Measurements from ENCODE around the gene PDCD2L.
"Not testable (repeated sequence)": the region's sequence is repeated elsewhere in the genome, so short reads cannot be mapped to it uniquely, and the experiment has no call there.

The PDCD2L gene

GRCh38 chr19:34404109-34404909 is at the start of gene PDCD2L:
TSS of gene PDCD2L (plus strand) at chr19:34404399. CDS start at chr19:34404431, 32 bp downstream.
- DNase-seq = peak; percentile 96

- DNase-seq = no peak
Measured at GRCh38 chr19:34355201-34355600, 49.0 kb upstream of the PDCD2L start.

- DNase-seq = no peak
Measured at GRCh38 chr19:34356875-34357274, 47.3 kb upstream of the PDCD2L start.

GRCh38 chr19:34357431-34357830 is 46.8 kb upstream of the PDCD2L start:
- DNase-seq = no peak

GRCh38 chr19:34359140-34359953 is 44.9 kb upstream of the PDCD2L start:
- peak; percentile 98 for DNase-seq

GRCh38 chr19:34359954-34360315 is 44.3 kb upstream of the PDCD2L start:
- no peak for DNase-seq

- no peak for DNase-seq
Measured at GRCh38 chr19:34360354-34360909, 43.8 kb upstream of the PDCD2L start.

- no peak for DNase-seq
Measured at GRCh38 chr19:34362679-34363069, 41.5 kb upstream of the PDCD2L start.

GRCh38 chr19:34363094-34363493 is 41.1 kb upstream of the PDCD2L start:
- no peak for DNase-seq

- no peak for DNase-seq
Measured at GRCh38 chr19:34363930-34364329, 40.3 kb upstream of the PDCD2L start.

- no peak for DNase-seq
Measured at GRCh38 chr19:34364462-34364829, 39.8 kb upstream of the PDCD2L start.

GRCh38 chr19:34364830-34365462 is 39.3 kb upstream of the PDCD2L start, which contains the start of gene GPI:
TSS of gene GPI (plus strand) at chr19:34365196. CDS start at chr19:34365267, 71 bp downstream.
- DNase-seq = peak; percentile 90

GRCh38 chr19:34365463-34366401 is 38.5 kb upstream of the PDCD2L start:
- peak; percentile 75 for DNase-seq

- DNase-seq = no peak
Measured at GRCh38 chr19:34366738-34367623, 37.2 kb upstream of the PDCD2L start.

GRCh38 chr19:34367624-34367957 is 36.6 kb upstream of the PDCD2L start:
- DNase-seq = no peak

- DNase-seq = no peak
Measured at GRCh38 chr19:34368338-34368737, 35.9 kb upstream of the PDCD2L start.

- DNase-seq = not testable (repeated sequence)
Measured at GRCh38 chr19:34369166-34369565, 35.0 kb upstream of the PDCD2L start.

- DNase-seq = no peak
Measured at GRCh38 chr19:34370117-34370516, 34.1 kb upstream of the PDCD2L start.

- DNase-seq = no peak
Measured at GRCh38 chr19:34370983-34371382, 33.2 kb upstream of the PDCD2L start.

- DNase-seq = no peak
Measured at GRCh38 chr19:34373601-34374288, 30.5 kb upstream of the PDCD2L start.

- DNase-seq = no peak
Measured at GRCh38 chr19:34375598-34375997, 28.6 kb upstream of the PDCD2L start.

All from activated CD8-positive, alpha-beta memory T cell treated with anti-CD3 and anti-CD28 coated beads for 24 hours (primary cell).